Peyer's patch (tissue), 4 donors: ENCODE data around the gene TSPAN6.

Experiments
- POLR2A ChIP-seq, 2 donors: fragments of 450-650 bp; IDR thresholded peaks; one replicate each; pipeline ENCODE4 v1.5.1; 2017; ENCODE audit warnings: antibody characterized with exemption in 2 of 2, mild to moderate bottlenecking in 2 of 2, moderate library complexity in 2 of 2
- TF ChIP-seq, protein P1 (sequence below), 6 experiments: fragments of 450-650 bp in 4 of 6; fragments of 200-600 bp in 2 of 6; sonication (generic) in 1 of 6; IDR thresholded peaks; one replicate each; pipeline ENCODE4 v1.5.1; 2017 to 2019; ENCODE audit warnings: antibody characterized with exemption in 6 of 6, mild to moderate bottlenecking in 3 of 6, moderate library complexity in 1 of 6

- TF ChIP-seq POLR2A (IDR thresholded peaks at IDR 0.05) = no peak
- TF ChIP-seq, protein P1, sequence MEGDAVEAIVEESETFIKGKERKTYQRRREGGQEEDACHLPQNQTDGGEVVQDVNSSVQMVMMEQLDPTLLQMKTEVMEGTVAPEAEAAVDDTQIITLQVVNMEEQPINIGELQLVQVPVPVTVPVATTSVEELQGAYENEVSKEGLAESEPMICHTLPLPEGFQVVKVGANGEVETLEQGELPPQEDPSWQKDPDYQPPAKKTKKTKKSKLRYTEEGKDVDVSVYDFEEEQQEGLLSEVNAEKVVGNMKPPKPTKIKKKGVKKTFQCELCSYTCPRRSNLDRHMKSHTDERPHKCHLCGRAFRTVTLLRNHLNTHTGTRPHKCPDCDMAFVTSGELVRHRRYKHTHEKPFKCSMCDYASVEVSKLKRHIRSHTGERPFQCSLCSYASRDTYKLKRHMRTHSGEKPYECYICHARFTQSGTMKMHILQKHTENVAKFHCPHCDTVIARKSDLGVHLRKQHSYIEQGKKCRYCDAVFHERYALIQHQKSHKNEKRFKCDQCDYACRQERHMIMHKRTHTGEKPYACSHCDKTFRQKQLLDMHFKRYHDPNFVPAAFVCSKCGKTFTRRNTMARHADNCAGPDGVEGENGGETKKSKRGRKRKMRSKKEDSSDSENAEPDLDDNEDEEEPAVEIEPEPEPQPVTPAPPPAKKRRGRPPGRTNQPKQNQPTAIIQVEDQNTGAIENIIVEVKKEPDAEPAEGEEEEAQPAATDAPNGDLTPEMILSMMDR (IDR thresholded peaks at IDR 0.05) = no peak
Measured at GRCh38 chrX:100659431-100660137, 23.0 kb upstream of the TSPAN6 start.
